Activated B cell treated with CpG ODN at 0.5 μM for 24 hours (primary cell): ENCODE data around the gene HOOK1. TPM values are rescaled to one million over a fixed set of nuclear protein-coding genes. Genes with fewer than 3 reads are reported as not detected.
"Not testable (repeated sequence)": the region's sequence is repeated elsewhere in the genome, so short reads cannot be mapped to it uniquely, and the experiment has no call there.

Experiments used
- ATAC-seq: fragments of 200-7000 bp; cut with Tn5 transposase; one replicate; pipeline ENCODE4 v1.10.0; 2021; ENCODE audit warnings: low read depth, mild to moderate bottlenecking, moderate library complexity
- CTCF ChIA-PET: fragments of 350-600 bp; sonication (Branson Sonifier 250); formaldehyde crosslinking; loops from one replicate; lab custom pipeline; 2021; ENCODE audit warnings: antibody characterized with exemption; lab: Charles Lee
- POLR2A ChIA-PET: fragments of 350-600 bp; sonication (Branson Sonifier 250); formaldehyde crosslinking; loops from one replicate; lab custom pipeline; 2021; ENCODE audit warnings: antibody characterized with exemption; lab: Charles Lee
- DNase-seq: peaks from one replicate; pipeline ENCODE4 v3.0.0; 2022
- H3K27ac Mint-ChIP-seq: one replicate; pipeline ENCODE4 v1.8.0; 2020; ENCODE audit warnings: mixed read lengths
- H3K27me3 Mint-ChIP-seq: one replicate; pipeline ENCODE4 v1.8.0; 2021; ENCODE audit warnings: mixed read lengths
- H3K36me3 Mint-ChIP-seq: one replicate; pipeline ENCODE4 v1.8.0; 2021; ENCODE audit warnings: low read depth, mixed read lengths
- H3K4me1 Mint-ChIP-seq: one replicate; pipeline ENCODE4 v1.8.0; 2021; ENCODE audit warnings: mixed read lengths
- H3K4me3 Mint-ChIP-seq: one replicate; pipeline ENCODE4 v1.8.0; 2020; ENCODE audit warnings: mild to moderate bottlenecking, mixed read lengths
- H3K9me3 Mint-ChIP-seq: one replicate; pipeline ENCODE4 v1.8.0; 2020; ENCODE audit warnings: mixed read lengths
- CTCF ChIP-seq: fragments of 200-600 bp; IDR thresholded peaks from one replicate; pipeline ENCODE4 v1.8.0; 2022; ENCODE audit warnings: antibody characterized with exemption, mild to moderate bottlenecking
- intact Hi-C: fragments of 100-400 bp; cut with micrococcal nuclease; formaldehyde crosslinking; loops from one replicate; pipeline ENCODE4 v1.15.1; 2024
- total RNA-seq: library from RNA; stranded (reverse); gene quantifications from 2 replicates; pipeline ENCODE4 v1.2.3, GENCODE V29; 2022

The HOOK1 gene
- total RNA-seq, 1 donor from 2014 or later = 11.5 TPM

- no peaks in the 10 kb centered on the region for H3K27me3 Mint-ChIP-seq
- H3K9me3 Mint-ChIP-seq = no peaks in the 10 kb centered on the region
- POLR2A ChIA-PET = no interaction called here
- CTCF ChIA-PET = interaction anchor here (1.3 to 2.3 kb wide), 2 partner anchors 16 to 44 kb away, joined by 3 to 27 read pairs; no protein-coding TSS in a partner anchor
- intact Hi-C loops = loop anchor here (1.0 kb wide), 1 partner anchor 44 kb away; no protein-coding TSS in a partner anchor
- DNase-seq (no peak), ATAC-seq (peak; percentile 61)
- H3K4me1 Mint-ChIP-seq = peaks cover 3% of the 10 kb centered on the region
- no peak overlapping the region for H3K27ac Mint-ChIP-seq
- no peak for TF ChIP-seq CTCF
- H3K4me3 Mint-ChIP-seq = no peak overlapping the region
- no peaks in the 10 kb centered on the region for H3K36me3 Mint-ChIP-seq
These were observed 88.5 kb downstream of the HOOK1 start for GRCh38 chr1:59903141-59903754.

GRCh38 chr1:59906931-59907330 lies 92.2 kb downstream of the HOOK1 start:
- intact Hi-C loops = no loop called here
- ChIA-PET POLR2A (no interaction called here), CTCF (no interaction called here)
- no peak for ATAC-seq
- DNase-seq = no peak
- Mint-ChIP-seq H3K27ac (no peak overlapping the region), H3K4me1 (peaks cover 3% of the 10 kb centered on the region), H3K9me3 (no peaks in the 10 kb centered on the region), H3K4me3 (no peak overlapping the region), H3K36me3 (peaks cover 2% of the 10 kb centered on the region), H3K27me3 (no peaks in the 10 kb centered on the region)
- no peak for TF ChIP-seq CTCF

GRCh38 chr1:59908084-59908483 lies 93.3 kb downstream of the HOOK1 start:
- H3K9me3 Mint-ChIP-seq = no peaks in the 10 kb centered on the region
- ATAC-seq (no peak), DNase-seq (no peak)
- ChIA-PET CTCF (no interaction called here), POLR2A (no interaction called here)
- intact Hi-C loops = no loop called here
- no peak overlapping the region for H3K4me3 Mint-ChIP-seq
- no peak overlapping the region for H3K27ac Mint-ChIP-seq
- H3K36me3 Mint-ChIP-seq = peaks cover 2% of the 10 kb centered on the region
- no peak for TF ChIP-seq CTCF
- no peaks in the 10 kb centered on the region for H3K27me3 Mint-ChIP-seq
- H3K4me1 Mint-ChIP-seq = peaks cover 2% of the 10 kb centered on the region

GRCh38 chr1:59908682-59909081 lies 93.9 kb downstream of the HOOK1 start:
- no peak for TF ChIP-seq CTCF
- intact Hi-C loops = no loop called here
- ChIA-PET CTCF (no interaction called here), POLR2A (no interaction called here)
- DNase-seq = no peak
- Mint-ChIP-seq H3K36me3 (peaks cover 2% of the 10 kb centered on the region), H3K4me1 (no peaks in the 10 kb centered on the region), H3K27ac (no peak overlapping the region), H3K9me3 (no peaks in the 10 kb centered on the region), H3K4me3 (no peak overlapping the region), H3K27me3 (no peaks in the 10 kb centered on the region)
- ATAC-seq = no peak

GRCh38 chr1:59914791-59915286 lies 100.1 kb downstream of the HOOK1 start:
- CTCF ChIA-PET, intact Hi-C loops, DNase-seq, POLR2A ChIA-PET, ATAC-seq, H3K9me3 Mint-ChIP-seq, H3K4me3 Mint-ChIP-seq, H3K4me1 Mint-ChIP-seq, H3K36me3 Mint-ChIP-seq, H3K27ac Mint-ChIP-seq, H3K27me3 Mint-ChIP-seq: not testable (repeated sequence)
